Measurements from ENCODE around the gene MPV17L. TPM values are rescaled to one million over a fixed set of nuclear protein-coding genes. Genes with fewer than 3 reads are reported as not detected.
"Not testable (repeated sequence)": the region's sequence is repeated elsewhere in the genome, so short reads cannot be mapped to it uniquely, and the experiment has no call there.

MPV17L gene
- total RNA-seq, 1 donor from 2014 or later, result 5.9 TPM

DNA sequence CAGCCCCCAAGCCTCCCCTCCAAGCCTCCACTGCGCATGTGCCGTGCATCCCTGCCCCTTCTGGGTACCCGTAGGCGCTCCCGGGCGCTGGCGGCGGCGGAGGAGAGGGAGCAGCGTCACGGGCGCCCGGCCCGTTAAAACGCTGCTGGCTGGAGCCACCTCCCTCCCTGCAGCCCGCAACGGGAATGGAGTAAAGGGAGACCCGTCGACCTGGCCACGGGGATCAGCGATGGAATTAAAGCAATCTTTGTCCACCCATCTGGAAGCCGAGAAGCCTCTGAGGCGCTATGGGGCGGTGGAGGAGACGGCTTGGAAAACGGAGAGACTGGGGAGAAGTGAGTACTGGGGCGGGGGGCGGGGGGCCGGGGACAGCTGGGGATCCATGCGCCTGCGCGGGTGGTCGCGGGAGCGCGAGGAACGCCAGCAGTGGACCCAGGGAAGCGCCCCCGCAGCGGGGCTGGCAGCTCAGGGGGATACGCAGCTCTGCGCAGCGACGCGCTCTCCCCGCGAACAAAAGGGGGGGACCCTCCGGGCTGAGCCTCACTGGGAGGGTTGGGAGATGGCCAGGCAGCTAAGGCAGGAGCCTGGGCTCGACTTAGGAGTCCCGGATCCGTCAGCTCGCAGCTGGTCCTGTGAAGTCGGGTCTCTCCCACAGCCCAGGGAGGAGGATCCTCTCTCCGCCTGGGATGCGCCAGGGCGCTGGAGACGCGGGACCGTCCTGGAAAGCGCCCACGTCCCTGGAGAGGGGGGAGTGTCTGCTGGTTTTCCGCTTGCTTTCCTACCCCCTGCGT is 39.1 kb downstream of the MPV17L start, which contains the start of gene BMERB1:
Gene BMERB1, plus strand, starts transcription at position 164 of the 791 bp plus-strand sequence. Its CDS starts 66 bp downstream, at position 230.
- DNase-seq (ENCODE audit: low read depth, low spot score), result peak; percentile 71
- TF ChIP-seq CTCF (conservative IDR thresholded peaks at IDR 0.05), result no peak
- Mint-ChIP-seq H3K9me3 (no peaks in the 10 kb centered on the region), H3K36me3 (ENCODE audit: low read depth) (no peaks in the 10 kb centered on the region), H3K4me1 (peaks cover 14% of the 10 kb centered on the region), H3K27ac (ENCODE audit: unreplicated experiment) (peak within 1 kb of the TSS; percentile 75), H3K4me3 (peak within 1 kb of the TSS; percentile 86), H3K27me3 (ENCODE audit: low read depth) (peaks cover 7% of the 10 kb centered on the region)

DNA sequence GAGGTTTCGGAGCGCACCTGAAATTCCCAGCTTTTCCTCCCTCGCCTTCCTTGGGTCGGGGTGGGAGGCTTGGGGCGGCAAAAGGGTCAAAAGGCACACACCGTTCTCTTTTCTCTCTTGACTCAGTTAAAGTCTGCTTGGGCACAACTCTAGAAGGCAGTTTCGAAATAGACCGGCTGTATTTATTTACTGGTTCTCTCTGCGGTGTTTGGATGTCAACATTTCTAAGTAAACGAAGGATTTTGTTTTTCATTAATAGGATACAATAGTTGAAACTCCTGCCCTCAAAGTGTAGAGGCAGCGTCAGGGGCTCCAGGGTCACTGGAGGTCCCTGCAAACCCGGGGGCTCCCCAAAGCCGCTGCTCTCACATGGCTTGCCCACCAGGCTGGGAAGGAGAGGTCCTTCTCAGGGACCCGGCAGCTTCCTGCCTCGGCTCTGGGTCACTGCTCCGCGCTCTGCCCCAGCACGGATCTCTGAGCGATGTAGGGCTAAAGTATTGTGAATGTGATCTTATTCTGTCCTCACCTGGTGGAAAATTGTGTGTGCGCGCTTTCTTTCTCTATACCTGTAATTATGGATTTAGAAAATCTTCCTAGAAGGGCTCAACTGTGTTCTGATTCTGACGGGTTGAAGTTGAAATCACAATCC is 39.8 kb downstream of the MPV17L start:
- DNase-seq (ENCODE audit: low read depth, low spot score), result peak; percentile 2
- no peaks in the 10 kb centered on the region for H3K36me3 Mint-ChIP-seq (ENCODE audit: low read depth)
- no peak overlapping the region for H3K27ac Mint-ChIP-seq (ENCODE audit: unreplicated experiment)
- peaks cover 7% of the 10 kb centered on the region for H3K27me3 Mint-ChIP-seq (ENCODE audit: low read depth)
- H3K9me3 Mint-ChIP-seq, result no peaks in the 10 kb centered on the region
- peaks cover 14% of the 10 kb centered on the region for H3K4me1 Mint-ChIP-seq
- peak overlapping the region; percentile 86 for H3K4me3 Mint-ChIP-seq
- TF ChIP-seq CTCF (conservative IDR thresholded peaks at IDR 0.05), result no peak

GRCh38 chr16:15439102-15439501 is 43.5 kb downstream of the MPV17L start:
- no peak overlapping the region for H3K4me3 Mint-ChIP-seq

GRCh38 chr16:15439521-15439920 is 44.0 kb downstream of the MPV17L start:
- no peak for DNase-seq (ENCODE audit: low read depth, low spot score)
- H3K36me3 Mint-ChIP-seq (ENCODE audit: low read depth), result peaks cover 3% of the 10 kb centered on the region
- TF ChIP-seq CTCF (conservative IDR thresholded peaks at IDR 0.05), result no peak
- no peak overlapping the region for H3K4me3 Mint-ChIP-seq
- no peak overlapping the region for H3K27ac Mint-ChIP-seq (ENCODE audit: unreplicated experiment)
- H3K27me3 Mint-ChIP-seq (ENCODE audit: low read depth), result peaks cover 7% of the 10 kb centered on the region
- peaks cover 2% of the 10 kb centered on the region for H3K9me3 Mint-ChIP-seq
- peaks cover 14% of the 10 kb centered on the region for H3K4me1 Mint-ChIP-seq

More at GRCh38 chr16:15439102-15439501, 43.5 kb downstream of the MPV17L start:
- Mint-ChIP-seq H3K36me3 (ENCODE audit: low read depth) (no peaks in the 10 kb centered on the region), H3K27ac (ENCODE audit: unreplicated experiment) (no peak overlapping the region), H3K9me3 (no peaks in the 10 kb centered on the region), H3K4me1 (peaks cover 14% of the 10 kb centered on the region), H3K27me3 (ENCODE audit: low read depth) (peaks cover 7% of the 10 kb centered on the region)
- DNase-seq (ENCODE audit: low read depth, low spot score), result no peak
- TF ChIP-seq CTCF (conservative IDR thresholded peaks at IDR 0.05), result no peak

DNA sequence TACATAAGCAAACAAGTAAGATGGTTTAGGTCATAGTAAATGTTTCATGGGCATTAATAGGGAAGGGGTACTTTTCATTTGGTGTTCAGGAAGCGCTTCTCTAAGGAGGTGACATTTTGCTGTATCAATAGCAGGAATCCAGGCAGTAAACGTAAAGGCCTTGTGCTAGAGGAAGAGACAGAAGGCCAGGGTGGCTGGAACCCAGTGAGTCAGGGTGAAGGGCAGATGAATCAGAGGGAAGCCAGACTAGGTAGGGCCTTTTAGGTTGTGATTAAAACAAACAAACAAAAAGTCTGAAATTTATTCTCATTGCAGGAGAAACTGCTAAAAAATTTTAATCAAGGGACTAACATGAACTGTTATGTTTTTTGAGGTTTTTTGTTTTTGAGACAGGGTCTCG is 45.3 kb downstream of the MPV17L start:
- H3K9me3 Mint-ChIP-seq, result peaks cover 8% of the 10 kb centered on the region
- peaks cover under 1% of the 10 kb centered on the region for H3K27me3 Mint-ChIP-seq (ENCODE audit: low read depth)
- H3K27ac Mint-ChIP-seq (ENCODE audit: unreplicated experiment), result no peak overlapping the region
- DNase-seq (ENCODE audit: low read depth, low spot score), result no peak
- no peak overlapping the region for H3K4me3 Mint-ChIP-seq
- TF ChIP-seq CTCF (conservative IDR thresholded peaks at IDR 0.05), result no peak
- H3K4me1 Mint-ChIP-seq, result peaks cover 5% of the 10 kb centered on the region
- H3K36me3 Mint-ChIP-seq (ENCODE audit: low read depth), result peaks cover 3% of the 10 kb centered on the region

- not testable (repeated sequence) for H3K27ac Mint-ChIP-seq (ENCODE audit: unreplicated experiment); H3K4me1 Mint-ChIP-seq; H3K9me3 Mint-ChIP-seq; H3K36me3 Mint-ChIP-seq (ENCODE audit: low read depth); DNase-seq (ENCODE audit: low read depth, low spot score); H3K27me3 Mint-ChIP-seq (ENCODE audit: low read depth); H3K4me3 Mint-ChIP-seq
Measured at GRCh38 chr16:15442140-15442539, 46.6 kb downstream of the MPV17L start.

All from neural crest cell (in vitro differentiated cells).